Testis (tissue), 2 donors: ENCODE data around the gene DPP6.

ENCODE experiments used
- POLR2A ChIP-seq: fragments of 450-650 bp; IDR thresholded peaks from one replicate; pipeline ENCODE4 v1.6.1; 2017; ENCODE audit warnings: antibody characterized with exemption, mild to moderate bottlenecking, moderate library complexity
- TF ChIP-seq, protein P1 (sequence below), 3 experiments: fragments of 450-650 bp in 2 of 3; fragments of 200-600 bp in 1 of 3; sonication (generic) in 1 of 3; IDR thresholded peaks; one replicate each; pipeline ENCODE4 v1.5.1; 2016 to 2019; ENCODE audit warnings: antibody characterized with exemption in 3 of 3, mild to moderate bottlenecking in 2 of 3, moderate library complexity in 1 of 3

DNA sequence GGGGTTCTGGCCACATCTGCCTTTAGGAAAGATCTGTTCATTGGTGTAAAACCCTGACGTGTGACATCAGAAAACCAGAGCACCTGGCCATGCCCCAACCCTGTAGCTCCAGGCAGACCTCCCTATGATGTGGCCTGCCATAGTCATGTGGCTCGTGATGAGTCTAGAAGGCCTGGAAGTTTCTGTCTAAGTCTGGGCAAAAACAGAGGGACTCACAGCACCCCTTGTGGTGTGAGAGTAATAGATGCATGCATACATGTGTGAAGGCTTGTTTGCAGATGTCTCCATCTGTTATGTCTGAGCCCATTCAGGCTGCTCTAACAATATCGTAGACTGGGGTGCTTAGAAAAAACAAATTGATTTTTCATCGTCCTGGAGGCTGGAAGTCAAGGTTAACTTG, 641.5 kb downstream of the DPP6 start:
- TF ChIP-seq, protein P1, sequence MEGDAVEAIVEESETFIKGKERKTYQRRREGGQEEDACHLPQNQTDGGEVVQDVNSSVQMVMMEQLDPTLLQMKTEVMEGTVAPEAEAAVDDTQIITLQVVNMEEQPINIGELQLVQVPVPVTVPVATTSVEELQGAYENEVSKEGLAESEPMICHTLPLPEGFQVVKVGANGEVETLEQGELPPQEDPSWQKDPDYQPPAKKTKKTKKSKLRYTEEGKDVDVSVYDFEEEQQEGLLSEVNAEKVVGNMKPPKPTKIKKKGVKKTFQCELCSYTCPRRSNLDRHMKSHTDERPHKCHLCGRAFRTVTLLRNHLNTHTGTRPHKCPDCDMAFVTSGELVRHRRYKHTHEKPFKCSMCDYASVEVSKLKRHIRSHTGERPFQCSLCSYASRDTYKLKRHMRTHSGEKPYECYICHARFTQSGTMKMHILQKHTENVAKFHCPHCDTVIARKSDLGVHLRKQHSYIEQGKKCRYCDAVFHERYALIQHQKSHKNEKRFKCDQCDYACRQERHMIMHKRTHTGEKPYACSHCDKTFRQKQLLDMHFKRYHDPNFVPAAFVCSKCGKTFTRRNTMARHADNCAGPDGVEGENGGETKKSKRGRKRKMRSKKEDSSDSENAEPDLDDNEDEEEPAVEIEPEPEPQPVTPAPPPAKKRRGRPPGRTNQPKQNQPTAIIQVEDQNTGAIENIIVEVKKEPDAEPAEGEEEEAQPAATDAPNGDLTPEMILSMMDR (IDR thresholded peaks at IDR 0.05): no peak
- no peak for TF ChIP-seq POLR2A
